ENCODE data around the gene HSPB9. TPM values are rescaled to one million over a fixed set of nuclear protein-coding genes. Genes with fewer than 3 reads are reported as not detected.

Gene HSPB9
- total RNA-seq, 1 donor from 2014 or later = not detected

GRCh38 chr17:42146911-42147607 lies 24.5 kb downstream of the HSPB9 start:
- CTCF ChIA-PET = interaction anchor here (0.7 kb wide), 1 partner anchor 193 kb away, joined by 5 read pairs; no protein-coding TSS in a partner anchor
- Mint-ChIP-seq H3K36me3 (ENCODE audit: low read depth) (peaks cover 54% of the 10 kb centered on the region), H3K4me1 (peaks cover 17% of the 10 kb centered on the region), H3K27ac (no peak overlapping the region), H3K9me3 (no peaks in the 10 kb centered on the region), H3K27me3 (no peaks in the 10 kb centered on the region), H3K4me3 (no peak overlapping the region)
- no peak for TF ChIP-seq CTCF (IDR thresholded peaks at IDR 0.05)
- DNase-seq (no peak), ATAC-seq (ENCODE audit: low read depth) (no peak)
- POLR2A ChIA-PET = interaction anchor here (0.7 to 1.3 kb wide), 2 partner anchors 8 to 49 kb away, joined by 4 to 5 read pairs; partner anchors contain the start of gene ZNF385C
- intact Hi-C loops (cut with micrococcal nuclease) = no loop called here

DNA sequence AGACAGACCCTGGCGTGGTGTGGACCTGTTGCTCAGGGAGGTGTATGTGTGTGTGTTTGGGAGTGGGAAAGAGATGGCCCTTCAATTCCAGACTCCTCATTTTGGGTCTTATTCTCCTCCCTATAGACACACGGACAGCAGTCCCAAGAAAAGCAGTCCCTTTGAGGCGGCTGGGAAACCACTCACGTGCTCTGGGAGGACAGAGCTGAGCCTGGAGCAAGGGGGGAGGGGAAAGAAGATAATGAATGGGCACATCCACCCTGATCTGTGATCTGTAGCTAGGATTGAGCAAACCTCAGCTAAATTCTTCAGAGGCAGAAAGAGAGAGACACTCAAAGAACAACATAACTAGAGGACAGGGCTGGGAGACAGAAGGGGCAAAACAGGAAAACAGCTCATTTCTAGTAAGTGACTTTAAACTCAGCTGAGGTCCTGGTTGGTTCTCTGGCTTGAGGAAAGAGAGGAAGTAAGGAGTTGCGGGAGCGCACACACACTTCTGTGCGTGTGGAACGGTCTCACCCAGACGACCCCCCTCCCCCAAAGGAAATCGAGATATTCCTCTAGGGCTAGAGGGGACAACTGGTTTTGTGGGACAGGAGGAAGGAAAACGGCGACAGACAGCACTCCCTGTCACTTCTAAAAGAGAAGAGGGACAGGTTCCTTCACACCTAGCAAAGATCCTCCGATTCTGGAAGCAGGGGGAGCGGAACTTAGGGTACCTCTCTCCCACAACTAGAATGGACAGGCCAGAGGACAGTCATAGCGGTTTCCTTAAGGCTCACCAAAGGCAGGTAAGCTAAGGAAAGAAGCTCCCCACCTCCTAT lies 31.5 kb downstream of the HSPB9 start:
- CTCF ChIA-PET = interaction anchor here (0.6 to 1.5 kb wide), 2 partner anchors 28 to 141 kb away, joined by 4 read pairs; no protein-coding TSS in a partner anchor
- no peak for TF ChIP-seq CTCF (IDR thresholded peaks at IDR 0.05)
- no peak for DNase-seq

GRCh38 chr17:42155614-42156045 lies 33.0 kb downstream of the HSPB9 start:
- peak overlapping the region; percentile 92 for H3K27ac Mint-ChIP-seq
- no peaks in the 10 kb centered on the region for H3K27me3 Mint-ChIP-seq
- H3K4me3 Mint-ChIP-seq = peak overlapping the region; percentile 95
- POLR2A ChIA-PET = interaction anchor here (0.7 to 2.6 kb wide), 4 partner anchors 18 to 260 kb away, joined by 3 to 9 read pairs (median 5); partner anchors contain the start of gene KCNH4
- peaks cover 37% of the 10 kb centered on the region for H3K4me1 Mint-ChIP-seq
- ATAC-seq (ENCODE audit: low read depth) (no peak), DNase-seq (no peak)
- peaks cover 27% of the 10 kb centered on the region for H3K36me3 Mint-ChIP-seq (ENCODE audit: low read depth)
- intact Hi-C loops (cut with micrococcal nuclease) = loop anchor here (1.0 kb wide), 8 partner anchors 26 to 290 kb away; partner anchors contain the start of genes CNP, DNAJC7, GHDC and KAT2A
- no peak for TF ChIP-seq CTCF (IDR thresholded peaks at IDR 0.05)
- CTCF ChIA-PET = no interaction called here
- no peaks in the 10 kb centered on the region for H3K9me3 Mint-ChIP-seq

More for the DNA sequence above, 31.5 kb downstream of the HSPB9 start:
- POLR2A ChIA-PET = interaction anchor here (0.8 to 2.6 kb wide), 8 partner anchors 10 to 252 kb away, joined by 3 to 9 read pairs (median 4); partner anchors contain the start of genes DHX58, DNAJC7, KAT2A and KCNH4
- Mint-ChIP-seq H3K27me3 (no peaks in the 10 kb centered on the region), H3K4me3 (peak overlapping the region; percentile 95), H3K27ac (peak overlapping the region; percentile 92), H3K9me3 (no peaks in the 10 kb centered on the region), H3K36me3 (ENCODE audit: low read depth) (peaks cover 27% of the 10 kb centered on the region), H3K4me1 (peaks cover 37% of the 10 kb centered on the region)
- intact Hi-C loops (cut with micrococcal nuclease) = no loop called here
- no peak for ATAC-seq (ENCODE audit: low read depth)

GRCh38 chr17:42159796-42160530 lies 37.4 kb downstream of the HSPB9 start:
- ATAC-seq (ENCODE audit: low read depth) = no peak
- H3K27ac Mint-ChIP-seq = no peak overlapping the region
- peaks cover under 1% of the 10 kb centered on the region for H3K36me3 Mint-ChIP-seq (ENCODE audit: low read depth)
- no peaks in the 10 kb centered on the region for H3K27me3 Mint-ChIP-seq
- POLR2A ChIA-PET = interaction anchor here (0.6 to 0.7 kb wide), 2 partner anchors 26 to 39 kb away, joined by 3 to 6 read pairs; partner anchors contain the start of gene KAT2A
- no peak for DNase-seq
- CTCF ChIA-PET = no interaction called here
- H3K4me3 Mint-ChIP-seq = no peak overlapping the region
- no peak for TF ChIP-seq CTCF (IDR thresholded peaks at IDR 0.05)
- no peaks in the 10 kb centered on the region for H3K9me3 Mint-ChIP-seq
- H3K4me1 Mint-ChIP-seq = peaks cover 9% of the 10 kb centered on the region
- intact Hi-C loops (cut with micrococcal nuclease) = no loop called here
